GDM1 (cell line): ENCODE results near the gene TP53AIP1.

Experiments
- DNase-seq: peaks from one replicate; lab custom pipeline; 2025; lab: John Stamatoyannopoulos, UW

TP53AIP1 gene, protein sequence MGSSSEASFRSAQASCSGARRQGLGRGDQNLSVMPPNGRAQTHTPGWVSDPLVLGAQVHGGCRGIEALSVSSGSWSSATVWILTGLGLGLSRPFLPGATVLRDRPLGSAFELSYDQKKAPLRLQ

DNA sequence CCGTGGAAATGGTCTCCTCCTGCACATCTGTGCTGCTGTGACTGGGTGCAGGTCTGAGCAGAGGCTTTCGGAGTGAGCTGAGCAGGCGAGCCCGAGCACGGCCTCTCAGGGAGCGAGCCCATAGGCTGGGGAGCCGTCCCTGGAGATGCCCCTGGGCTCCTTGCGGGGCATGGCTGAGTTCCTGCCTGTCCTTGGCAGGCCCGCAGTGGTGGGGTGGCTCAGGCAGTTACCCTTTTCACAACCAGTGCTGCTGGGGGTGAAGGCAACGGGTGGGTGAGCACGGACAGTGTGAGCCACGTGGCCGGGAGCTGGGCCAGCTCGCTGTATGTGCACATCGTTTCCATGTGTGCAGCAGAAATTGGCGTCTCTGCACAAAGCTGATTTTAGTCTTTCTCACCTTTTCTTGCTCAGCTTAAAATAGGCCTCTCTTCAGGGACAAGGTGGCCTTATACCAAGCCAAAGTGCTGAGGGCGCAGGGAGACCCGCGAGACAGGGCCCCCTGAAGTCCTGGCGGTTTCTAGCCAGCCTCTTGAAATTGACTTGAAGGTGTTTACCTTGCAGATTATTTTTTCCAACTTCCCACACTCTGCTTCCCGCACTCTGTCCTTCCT lies at the start of gene TP53AIP1:
Gene TP53AIP1, minus strand, starts transcription at position 55 of the 611 bp plus-strand sequence. CDS start 5,053 bp downstream, outside the sequence.
- no peak for DNase-seq

DNA sequence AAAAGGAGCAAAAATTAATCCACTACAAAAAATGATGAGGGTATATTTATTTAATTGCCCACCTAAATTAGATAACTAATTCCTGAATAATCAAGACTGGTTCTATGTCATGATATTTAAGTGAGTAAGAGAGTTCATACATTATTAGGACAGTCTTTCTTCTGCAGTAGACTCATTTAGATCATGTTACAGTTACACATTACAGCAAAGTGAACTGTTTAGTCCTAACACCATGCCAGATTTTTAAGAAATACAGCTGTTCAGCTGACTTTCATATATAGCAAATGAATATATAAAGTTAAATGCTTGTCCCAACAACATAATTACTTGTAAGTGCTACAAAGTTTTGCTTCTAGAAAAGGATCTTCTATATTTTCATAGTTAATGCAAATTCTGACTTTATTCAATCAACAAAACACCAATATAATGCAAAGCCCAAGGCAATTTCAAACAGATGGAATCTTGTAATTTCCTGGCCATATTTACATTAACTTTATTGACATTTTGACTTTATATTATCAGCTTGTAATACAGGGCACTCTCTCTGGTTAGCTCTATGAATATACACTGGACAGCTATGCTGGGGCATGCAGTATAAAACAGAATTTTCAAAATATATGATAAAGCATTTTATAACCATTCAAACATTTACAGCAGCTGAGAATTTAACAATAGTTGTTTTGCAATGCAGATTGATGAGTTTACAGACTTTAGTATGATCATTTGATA lies 45.7 kb upstream of the TP53AIP1 start:
- DNase-seq: no peak

DNA sequence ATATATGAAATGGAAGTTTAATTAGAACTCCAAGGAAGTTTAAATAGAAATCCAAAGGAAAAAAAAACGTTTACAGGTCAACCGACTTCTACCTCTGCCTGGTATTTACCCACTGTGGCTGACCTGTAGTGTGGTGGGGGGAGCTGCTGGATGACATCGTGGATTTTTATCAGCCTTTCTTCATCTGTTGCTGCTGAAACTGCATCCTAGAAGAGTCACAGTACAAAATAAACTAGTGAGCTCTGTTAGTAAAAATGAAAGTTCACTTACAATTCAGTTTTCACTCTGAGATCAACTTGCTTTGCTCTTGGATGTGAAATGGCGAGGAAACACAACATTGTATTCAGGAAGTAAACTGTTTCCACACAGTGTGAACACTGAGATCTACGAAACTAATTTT lies 43.2 kb upstream of the TP53AIP1 start:
- no peak for DNase-seq

DNA sequence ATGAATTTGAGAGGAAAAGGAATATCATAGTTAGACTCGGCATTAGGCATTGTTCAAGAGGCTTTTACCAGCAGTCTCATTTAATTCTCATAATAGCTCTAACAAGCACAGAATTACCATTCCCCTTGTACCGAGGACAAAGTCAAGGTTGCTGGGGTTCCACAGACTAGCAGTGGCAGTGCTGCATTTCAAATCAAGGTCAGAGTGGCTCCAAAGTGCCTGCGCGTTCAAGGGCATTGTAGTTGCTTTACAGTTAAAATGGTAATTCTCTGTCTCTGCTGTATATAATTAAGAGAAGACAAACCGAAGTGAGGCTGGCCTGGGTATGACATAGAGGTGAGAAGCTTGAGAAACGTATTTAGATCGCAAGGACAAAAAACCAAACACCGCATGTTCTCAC lies 40.4 kb upstream of the TP53AIP1 start:
- no peak for DNase-seq

DNA sequence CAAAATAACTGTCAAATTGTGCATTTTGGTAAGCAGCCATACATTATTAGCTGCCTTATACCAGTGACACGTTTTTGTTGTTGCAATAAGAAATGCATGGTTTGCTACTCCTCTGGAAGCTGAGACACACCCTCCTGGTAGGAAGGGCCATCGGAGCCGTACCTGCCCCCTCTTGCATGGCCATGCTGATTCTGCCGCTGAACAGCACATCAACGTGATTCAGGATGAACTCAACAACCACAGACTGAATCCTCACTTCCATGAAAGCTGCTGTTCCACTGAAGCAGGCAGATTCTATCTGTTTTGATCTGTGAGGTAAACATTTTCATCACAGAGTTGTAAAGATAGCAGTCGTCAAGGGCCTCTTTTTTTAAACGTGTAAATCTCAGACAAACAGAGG lies 38.6 kb upstream of the TP53AIP1 start:
- no peak for DNase-seq

DNA sequence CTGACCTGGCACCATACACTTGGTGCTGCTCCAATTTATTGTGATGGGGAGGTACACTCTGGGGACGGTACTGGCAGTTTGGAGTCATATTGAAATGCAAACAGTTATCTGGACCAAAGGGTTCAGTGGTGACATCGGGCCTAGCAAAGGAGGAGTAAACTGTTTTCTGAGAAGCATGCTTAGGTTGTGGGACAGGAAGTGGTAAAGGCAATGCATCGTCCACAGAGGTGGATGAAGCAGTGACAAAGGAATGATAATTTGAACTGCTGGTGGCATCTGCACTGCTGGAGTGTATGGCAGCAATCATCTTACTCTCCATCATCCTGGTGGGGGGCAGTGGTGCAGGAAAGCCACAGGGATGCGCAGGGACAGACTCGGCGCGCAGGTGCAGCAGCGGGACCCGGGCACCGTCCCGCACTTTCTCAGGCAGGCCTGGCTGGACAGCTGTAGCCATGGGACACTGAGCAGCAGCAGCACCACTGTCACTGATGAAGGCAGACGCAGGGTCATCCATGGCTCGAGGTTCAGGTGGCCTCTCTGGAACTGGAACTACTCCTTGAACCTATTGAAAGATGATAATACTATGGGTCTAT lies 28.0 kb upstream of the TP53AIP1 start:
- no peak for DNase-seq

DNA sequence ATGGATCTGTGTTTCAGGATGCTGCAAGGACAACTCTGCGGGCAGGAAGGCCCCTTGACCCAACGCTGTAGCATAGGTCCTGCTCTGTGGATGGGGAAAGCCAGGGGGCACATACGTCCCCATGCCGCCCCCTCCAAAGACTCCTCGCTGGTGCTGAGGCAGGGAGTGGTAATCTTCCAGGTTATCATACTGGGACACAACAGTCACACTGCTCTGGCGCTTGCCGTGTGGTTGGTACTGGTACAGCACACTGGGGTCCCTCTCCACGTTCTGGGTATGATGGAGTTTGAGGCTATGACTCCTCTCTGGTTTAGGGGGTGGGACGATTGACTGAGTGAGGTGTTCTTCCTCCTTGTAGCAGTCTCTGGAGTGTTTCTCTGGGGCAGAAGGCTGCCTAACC lies 26.2 kb upstream of the TP53AIP1 start:
- no peak for DNase-seq

DNA sequence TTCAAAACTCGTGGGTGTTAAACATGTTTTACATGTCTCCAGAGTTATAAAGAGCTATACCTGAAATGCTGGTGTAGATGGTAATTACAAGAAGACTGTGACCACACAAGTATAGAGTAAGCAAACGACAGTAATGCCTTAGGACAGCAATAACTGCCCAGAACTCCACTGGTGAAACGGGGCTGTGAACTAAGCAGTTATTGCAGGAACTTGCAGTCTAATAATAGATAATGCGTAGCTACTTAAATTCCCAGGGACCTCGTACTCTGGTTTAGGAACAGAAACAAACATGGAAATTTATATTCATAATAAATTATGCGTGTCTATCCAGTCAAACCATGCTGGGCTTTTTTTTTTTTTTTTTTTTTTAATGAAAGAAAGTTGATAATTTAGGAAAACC lies 24.9 kb upstream of the TP53AIP1 start:
- no peak for DNase-seq

DNA sequence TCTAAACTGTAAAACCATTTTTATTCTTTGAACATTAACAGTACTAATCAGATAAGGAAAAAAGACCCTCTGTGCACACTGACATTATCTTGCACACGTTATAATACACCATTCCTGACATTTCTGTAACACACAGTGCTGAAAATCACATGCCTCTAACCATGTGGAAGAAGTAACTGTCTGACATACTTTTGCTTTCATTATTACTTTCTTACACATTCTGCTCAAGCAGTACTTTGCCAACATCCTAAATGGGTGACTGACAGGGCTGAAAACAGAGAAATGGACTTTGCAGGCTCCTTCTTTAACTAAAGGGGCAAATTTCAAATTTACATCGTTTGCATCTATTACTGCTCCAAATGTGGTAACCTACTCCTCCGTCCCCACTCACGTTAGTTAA lies 22.8 kb upstream of the TP53AIP1 start:
- DNase-seq: no peak

DNA sequence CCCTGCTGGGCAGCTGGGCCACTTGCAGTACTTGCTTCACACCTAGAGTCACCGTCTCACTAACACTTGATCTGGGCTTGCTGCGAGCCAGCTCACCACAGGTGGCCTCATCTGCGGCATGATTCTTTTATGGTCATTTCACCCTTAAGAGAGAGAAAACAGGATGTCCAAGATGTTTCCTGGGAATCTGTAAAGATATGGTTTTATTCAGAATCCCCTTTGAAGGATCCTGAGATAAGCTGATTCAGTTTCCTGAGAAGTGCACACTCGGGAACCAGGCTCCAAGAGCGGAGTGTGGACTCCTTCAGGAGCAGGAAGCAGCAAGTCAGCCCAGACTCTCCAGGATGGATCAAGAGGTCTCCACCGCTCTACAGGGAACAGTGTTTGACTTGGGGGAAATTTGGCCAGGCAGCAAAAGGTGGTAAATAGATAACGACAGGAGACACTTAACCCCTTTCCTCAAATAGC lies 21.8 kb upstream of the TP53AIP1 start:
- DNase-seq: no peak

DNA sequence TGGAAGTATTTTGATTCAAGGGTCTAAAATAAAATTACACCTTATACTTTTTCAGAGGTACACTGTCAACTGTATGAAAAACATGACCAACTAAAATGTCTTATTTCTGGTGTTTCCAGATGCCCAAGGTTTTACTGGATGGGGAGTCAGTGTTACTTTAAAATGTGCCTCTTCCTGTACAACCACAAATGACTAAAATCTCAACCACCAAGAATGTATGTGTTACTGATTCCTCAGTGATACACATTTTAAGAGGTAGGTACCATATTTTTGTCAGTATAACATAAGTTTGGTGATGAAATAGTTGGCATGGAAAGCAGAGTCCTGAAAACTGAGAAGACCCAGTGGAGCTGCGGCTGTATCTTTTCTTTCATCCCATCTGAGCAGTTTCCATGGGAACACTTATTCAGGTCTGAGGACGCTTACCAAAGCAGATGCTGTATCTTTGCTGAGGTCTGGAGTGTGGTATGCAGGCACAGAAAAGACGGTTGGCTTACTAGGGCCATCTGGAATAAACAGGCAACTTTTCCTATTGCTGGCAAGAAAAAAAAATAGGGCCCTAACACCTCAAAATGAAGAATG lies 21.2 kb upstream of the TP53AIP1 start:
- no peak for DNase-seq

DNA sequence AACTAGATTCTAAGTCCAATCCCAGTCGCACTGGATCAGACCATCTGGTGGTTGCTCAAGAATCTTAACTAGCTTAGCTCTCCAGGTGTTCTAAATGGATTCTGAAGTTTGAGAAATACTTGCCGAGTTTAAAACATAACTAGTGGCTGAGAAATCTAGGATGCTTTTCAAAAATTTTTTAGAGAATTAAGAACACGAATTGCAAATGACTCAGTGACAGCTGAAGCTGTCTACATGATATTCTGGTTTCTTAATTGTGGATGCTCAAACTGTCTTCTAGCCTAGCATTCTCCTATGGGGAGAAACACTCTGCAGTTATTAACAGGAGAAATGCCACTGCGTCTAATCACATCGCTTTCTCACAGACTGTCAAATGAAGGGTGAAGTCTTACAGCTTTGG lies 20.2 kb upstream of the TP53AIP1 start:
- DNase-seq: no peak

DNA sequence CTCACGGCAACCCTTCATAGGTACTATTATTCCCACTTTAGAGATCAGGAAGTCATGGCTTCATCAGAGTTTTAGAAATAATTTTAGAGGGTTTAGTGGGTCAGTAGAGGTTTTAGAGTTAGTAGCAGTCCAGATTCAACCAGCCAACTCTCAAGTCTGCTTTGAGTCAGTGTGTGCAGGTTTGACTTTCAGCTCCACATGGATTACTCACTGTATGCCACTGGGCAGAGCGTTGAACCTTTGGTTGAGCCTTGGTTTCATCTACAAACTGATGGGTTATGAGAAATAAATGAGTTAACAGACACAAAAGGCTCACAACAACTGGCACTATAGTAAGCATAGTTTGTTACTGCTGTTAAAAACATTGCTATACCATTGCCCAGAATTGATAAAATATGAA lies 19.0 kb upstream of the TP53AIP1 start:
- DNase-seq: no peak

DNA sequence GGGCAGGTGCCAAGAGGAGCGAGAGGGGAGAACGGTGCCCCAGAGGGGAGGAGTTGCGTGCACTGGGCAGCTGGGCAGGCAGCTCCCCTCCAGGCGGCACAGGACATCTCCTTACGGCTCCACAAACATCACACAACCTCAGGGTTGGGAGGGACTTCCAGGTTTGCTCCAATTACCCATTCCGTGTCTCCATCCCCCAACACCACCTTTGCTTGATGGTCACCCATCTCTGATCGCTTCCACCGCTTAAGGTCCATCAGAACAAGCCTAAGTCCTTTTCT lies 14.5 kb upstream of the TP53AIP1 start:
- DNase-seq: no peak

DNA sequence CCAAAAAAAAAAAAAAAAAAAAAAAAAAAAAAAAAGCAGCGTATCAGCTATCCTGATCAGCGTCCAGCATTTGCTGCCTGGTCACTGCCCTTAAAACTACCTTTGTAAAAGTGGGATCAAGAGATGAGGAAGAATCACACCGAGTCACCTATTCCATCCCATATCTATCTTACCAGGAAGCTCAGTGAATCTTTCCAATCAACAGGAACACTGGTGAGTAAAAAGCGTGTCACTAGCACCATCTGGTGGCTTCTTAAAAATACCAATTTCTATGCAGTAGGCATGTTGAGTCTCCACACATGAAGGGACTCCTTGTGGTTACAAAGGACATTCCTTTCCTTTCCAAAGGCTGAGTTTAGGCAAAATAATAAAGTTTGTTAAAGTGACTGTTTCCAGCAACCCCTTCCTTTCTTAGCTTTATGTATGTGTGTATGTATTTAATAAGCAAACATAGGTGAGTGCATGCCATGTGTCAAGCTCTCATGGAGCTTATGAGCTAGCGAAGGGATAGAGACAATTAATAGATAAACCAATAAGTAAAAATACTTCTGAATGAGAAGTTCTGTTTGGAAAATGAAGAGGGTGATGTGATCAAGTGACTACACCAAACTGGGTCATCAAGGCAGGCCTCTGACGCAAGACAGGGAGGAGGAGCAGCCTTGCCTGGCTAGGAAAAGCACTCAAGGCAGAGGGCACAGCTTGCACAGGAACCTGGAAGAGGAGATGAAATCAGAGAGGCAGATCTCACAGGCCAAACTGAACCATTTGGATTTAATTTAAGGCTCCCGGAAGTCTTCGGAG lies 13.9 kb upstream of the TP53AIP1 start:
- DNase-seq: peak; percentile 10

DNA sequence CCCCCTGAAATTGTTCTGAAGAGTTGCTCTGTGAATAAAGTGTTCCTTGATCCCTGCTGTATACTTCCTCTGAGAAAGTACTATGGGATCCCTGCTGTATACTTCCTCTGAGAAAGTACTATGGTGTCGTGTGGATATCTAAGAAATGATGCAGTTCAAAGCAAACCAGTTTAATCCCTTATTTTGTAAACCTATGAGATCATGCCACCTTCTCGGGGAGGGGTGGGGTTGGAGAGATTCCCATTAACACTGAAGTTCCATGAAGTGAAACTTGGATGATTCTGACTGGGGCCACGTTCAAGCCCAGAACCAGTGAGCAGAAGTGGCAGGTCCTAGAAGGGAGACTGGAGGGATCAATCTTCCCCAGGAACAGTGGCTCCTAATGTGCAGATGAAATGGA lies 13.0 kb upstream of the TP53AIP1 start:
- DNase-seq: no peak

DNA sequence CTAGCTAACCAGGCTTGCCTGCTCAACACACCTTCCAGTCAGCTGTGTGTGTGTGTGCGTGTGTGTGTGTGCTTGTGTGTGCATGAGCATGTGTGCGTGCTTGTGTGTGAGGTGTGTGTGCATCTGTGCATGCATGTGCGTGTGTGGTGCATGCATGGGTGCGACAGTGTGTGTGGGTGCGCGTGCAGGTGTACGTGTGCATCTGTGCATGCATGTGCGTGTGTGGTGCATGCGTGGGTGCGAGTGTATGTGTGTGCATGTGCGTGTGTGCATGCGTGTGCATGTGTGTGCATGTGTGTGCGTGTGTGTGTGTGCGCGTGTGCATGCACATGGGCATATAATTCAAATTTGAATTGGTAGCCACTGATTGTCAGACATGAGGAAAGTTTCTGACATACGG lies 10.5 kb upstream of the TP53AIP1 start:
- no peak for DNase-seq

DNA sequence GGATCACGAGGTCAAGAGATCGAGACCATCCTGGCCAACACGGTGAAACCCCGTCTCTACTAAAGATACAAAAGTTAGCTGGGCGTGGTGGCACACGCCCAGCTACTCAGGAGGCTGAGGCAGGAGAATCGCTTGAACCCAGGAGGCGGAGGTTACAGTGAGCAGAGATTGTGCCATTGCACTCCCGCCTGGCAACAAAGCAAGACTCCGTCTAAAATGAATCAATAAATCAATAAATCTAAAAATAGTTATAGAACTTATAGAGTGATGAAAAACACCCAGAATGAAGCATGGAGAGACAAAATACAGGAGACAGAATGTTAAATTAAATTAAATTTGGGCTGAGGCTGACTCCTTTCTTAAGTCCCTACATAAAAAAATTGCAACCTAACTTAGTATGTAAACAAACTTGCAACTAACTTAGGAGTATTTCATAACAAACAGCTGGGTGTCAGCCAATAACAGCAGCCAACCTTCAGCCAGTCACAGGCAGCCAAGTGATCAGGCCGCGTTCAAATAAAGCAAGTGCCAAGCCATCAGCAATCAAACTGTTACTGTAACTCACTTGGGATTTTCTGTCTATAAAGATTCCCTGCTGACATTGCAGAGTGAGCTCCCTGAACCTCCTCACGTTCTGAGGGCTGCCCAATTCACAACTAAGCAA lies 7.3 kb upstream of the TP53AIP1 start:
- DNase-seq: no peak

DNA sequence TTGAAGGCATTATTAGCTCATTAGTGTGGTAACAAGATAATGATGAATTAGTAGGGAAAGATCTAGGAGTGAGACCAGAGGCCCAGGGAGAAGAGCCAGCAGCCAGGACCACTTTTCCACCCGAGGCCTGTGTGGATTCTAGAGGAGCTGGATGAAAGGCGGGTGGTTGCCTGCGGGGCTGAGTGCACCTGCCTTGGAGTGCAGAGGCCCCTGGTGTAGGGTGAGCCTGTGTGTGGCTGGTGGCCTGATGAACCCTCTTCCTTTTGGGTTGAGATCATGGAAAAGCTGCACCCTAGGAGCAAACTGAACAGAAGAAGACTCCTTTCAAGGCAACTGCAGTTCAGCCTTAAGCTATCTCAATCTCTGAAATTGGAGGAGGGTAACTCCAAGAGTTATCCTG lies 5.9 kb upstream of the TP53AIP1 start:
- DNase-seq: peak; percentile 17

DNA sequence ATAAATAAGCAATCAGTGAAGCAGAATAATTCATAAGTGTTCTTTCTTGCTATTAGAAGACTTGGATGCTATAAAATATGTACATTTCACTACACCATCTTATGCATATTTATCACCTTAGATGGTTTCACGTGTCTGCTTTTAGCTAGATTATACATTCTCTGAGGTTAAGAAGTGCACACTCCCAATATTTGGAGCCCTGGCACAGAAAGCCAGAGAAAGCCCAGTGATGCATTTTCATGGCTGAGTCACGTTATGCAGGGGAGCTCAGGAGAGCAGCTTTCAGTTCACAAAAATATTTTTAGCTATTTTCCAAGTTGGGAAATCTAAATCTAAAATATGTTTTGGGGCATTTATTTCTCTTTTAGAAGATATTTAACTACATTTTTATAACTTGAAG lies 5.1 kb upstream of the TP53AIP1 start:
- no peak for DNase-seq

DNA sequence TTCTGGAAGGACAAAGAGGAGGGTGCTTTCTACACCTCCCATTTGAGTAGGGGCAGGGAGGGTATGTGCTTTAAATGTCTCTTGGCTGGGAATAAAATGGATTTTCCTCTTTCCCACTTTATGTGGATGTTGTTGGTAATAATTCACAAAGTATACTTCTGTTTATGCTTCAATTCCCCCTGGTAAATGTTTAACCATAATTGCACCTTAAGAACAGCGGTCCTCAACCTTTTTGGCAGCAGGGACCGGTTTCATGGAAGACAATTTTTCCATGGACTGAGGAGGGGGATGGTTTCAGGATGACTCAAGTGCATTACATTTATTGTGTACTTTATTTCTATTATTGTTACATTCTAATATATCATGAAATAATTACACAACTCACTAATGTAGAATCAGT lies 4.0 kb upstream of the TP53AIP1 start:
- DNase-seq: no peak
